Activated CD4-positive, alpha-beta T cell treated with anti-CD3 and anti-CD28 coated beads, Interleukin-2, Interleukin-6, amounts not matched to agents 100 ng/mL and 50 ng/mL, durations not matched to agents 16 hours and 8 hours (primary cell): ENCODE results near the gene DARS1.

Experiments
- DNase-seq: peaks from one replicate; pipeline ENCODE4 v3.0.0-alpha.2; 2020

The DARS1 gene

DNA sequence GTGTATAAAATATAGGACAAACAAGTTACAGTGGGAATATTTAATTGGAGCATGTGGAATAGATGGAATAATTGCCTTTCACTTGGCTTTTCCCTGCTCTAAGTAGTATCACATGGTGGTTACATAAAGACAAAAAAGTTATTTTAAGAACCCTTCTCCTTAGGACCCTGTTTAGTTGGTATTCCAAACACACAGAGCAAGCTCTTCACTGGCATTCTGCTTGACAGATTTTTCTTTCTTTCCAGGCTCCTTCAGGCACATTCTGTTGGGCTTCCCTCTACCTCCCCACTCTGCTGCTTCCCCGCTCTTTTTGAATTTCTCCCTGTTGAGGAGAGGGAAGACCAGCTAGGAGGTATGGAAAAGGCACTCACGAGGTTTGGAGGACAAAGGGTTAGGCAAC, 29.0 kb upstream of the DARS1 start:
- DNase-seq, result no peak

DNA sequence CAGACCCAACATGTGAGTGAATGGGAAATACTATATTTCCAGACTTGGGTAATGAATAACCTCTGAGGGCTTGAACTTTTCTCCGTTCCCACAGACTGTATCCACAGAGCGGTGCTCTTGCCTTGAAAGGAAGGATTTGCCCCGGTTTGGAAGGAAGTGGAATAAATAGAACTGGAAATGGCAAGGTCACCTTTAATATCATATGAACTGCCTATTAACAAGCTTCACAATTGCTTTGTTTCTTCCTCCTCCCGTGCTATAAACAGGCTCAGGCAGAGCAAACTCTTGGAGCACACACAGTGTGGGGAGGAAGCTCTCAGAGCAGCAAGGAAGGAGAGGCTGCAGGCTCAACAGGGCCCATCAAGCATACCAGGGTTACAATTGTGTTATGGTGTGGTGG, 28.5 kb upstream of the DARS1 start:
- no peak for DNase-seq

DNA sequence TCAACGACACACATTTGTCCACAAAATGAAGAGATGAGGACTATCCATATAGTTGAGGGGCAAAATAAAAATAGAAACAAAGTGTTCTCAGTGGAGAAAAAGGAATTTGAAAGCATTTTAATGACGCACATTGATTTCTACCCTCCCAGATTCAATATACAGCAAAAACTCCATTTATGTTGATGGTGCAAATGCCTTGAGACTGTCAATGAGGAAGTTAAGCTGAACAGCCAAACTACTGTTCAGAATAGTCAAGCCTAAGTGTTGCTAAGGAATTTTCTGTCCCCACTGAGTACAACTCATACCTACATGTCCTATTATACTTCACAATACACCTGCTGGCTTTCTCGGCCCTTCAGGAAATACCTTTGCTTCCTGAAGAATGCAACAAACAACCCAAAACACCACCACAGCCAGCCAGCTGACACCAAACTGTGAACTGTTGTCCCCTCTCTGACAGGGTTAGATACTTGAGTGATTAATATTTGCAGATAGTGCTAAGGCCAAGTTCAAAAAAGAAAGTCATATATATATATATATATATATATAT, 27.8 kb upstream of the DARS1 start:
- DNase-seq, result no peak

DNA sequence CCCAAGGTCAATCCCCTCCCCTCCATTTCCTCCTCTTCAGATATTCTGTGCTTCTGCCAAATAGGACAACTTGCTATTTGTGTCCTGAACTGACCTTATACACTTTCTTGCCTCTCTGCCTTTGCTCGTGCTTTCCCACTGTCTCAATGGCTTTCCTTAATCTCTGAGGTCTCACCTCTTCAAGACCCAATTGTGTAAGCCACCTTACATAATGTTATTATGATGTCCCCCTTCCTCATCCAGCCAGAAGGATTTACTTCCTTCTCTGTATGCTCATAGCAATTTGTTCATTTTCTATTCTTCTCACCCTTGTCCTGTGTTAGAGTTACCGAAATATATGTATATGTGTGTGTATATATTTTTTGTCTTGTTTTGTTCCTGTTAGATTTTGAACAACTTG, 26.9 kb upstream of the DARS1 start:
- DNase-seq, result no peak

DNA sequence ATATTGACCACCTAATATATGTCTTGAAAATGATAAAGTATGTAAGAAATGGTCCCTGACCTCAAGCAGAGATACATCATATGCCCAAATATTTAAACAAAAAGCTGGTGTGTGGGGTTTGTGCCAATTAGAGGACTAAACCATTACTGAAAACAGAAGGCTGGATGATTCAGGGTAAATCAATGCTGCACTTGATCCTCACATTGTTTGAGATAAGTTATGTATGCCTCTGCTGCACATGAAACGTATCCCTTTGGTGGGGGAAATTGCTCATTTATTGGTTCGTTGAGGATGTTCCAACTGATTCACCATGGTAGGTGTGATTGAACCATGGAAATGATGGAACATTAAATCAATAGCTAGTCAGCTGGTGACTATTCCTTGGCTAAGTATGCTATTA, 24.7 kb upstream of the DARS1 start:
- no peak for DNase-seq

DNA sequence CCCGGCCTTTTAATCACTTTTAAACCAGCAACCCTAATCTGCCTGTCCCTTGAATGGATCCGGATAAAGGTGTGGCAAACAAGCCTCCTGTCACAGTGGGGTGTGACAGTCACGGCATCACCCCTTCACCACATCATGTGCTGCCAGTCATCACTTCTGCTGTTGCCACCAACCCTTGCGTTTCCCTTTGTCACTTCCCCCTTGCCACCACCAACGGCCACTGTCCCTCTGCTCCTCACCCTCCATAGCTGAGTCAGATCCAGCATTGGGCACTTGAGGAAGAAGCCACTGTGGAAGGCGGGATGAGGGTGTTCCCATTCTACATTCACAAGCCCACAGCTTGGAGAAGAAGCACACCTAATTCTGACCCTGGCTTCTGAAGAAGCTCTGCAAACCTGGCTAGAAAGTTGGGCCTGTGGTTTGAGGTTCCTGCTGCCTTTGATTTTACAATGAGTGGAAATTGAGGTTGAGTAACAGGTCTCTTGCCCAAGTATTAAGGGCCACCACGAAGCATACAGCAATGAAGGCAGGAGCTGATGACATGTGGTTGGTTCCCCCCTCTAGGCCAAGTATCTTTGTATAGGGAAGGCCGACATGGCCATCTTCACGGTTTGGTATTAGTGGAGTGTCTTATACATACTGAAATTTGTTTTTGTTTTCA, 22.9 kb upstream of the DARS1 start:
- DNase-seq, result peak; percentile 90

DNA sequence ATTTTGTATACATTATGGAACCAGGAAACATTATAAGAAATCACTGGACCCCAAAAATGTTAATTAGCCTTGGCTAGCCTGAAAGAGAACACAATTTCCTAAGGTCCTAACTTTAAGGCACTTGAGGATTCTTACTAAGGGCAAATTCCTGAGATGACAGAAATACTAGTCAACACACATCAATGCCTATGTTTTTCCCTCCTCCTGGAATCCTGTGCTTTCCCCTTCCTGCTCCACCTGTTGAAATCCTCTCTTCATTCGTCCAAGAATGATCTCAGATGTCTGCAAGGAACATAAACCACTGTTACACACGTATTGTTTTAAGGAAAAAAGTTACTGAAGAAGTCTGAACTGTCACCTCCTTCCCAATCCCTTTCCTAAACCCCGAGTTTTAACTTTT, 21.2 kb upstream of the DARS1 start:
- no peak for DNase-seq

DNA sequence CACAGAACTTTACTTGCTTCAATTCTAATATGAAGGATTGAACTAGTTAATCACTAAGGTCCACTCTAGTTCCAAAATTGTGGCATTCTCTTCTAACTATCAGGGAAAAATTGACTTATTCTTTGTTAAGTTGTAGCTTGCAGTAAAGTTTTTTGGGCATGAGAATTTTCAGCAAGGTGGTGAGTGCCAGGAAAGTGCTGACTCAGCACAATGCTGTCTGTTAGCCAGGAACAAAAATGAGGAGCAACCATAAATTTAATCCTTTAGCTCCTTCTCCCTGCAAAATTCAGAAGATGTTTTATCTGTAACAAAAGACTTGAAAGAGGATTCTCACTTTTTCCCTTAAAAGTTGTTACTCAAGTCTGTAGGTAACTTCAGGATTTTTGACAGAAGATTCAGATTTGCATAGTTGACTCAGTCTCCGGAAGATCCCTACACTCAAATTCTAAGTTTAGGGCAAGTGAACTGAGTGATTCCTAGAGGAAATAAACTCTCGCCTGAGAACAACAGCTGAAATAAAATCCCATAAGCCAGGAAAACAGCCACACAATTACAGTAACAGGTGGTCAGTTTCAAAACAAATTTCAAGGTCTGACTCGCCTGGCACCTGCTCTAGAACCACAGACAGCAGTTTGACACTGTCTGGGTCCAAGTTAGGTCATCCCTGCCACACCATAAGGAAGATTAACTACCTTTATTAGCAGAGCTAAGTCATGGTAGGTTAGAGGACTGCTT, 20.2 kb upstream of the DARS1 start:
- DNase-seq, result peak; percentile 63

DNA sequence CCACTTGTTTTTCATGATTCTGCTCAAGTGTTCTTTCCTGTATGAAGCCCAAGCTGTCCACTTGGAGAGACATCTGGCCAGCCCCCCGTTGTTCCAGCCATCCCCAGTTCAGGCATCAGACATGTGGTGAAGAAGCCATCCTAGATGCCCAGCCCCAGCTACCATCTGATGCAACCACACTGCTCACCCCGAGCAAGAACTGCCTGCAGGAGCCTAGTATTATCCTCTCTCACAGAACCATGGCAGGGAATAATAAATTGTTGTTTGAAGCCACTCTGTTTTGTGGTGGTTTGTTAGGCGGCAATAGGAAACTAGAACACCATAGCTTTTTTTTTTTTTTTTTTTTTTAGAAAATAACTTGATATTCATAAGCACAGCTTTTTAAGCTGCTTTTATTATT, 19.5 kb upstream of the DARS1 start:
- DNase-seq, result no peak

DNA sequence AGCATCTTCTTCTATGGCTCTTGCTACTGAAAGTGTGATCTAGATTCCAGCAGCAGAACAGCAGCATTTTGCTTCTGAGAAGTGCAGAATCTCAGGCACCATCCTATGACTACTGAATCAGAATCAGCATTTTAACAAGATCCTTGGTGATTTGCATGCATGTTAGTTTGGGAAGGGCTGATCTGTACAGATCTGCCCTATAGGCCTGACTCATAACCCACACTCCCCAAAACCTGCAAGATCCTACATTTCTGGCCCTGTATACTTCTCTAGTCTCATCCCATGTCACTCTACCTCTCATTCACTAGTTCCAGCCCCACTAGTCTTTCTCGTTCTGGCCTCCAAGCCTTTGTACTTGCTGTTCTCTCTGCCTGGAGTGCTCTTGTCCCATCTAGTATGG, 15.7 kb upstream of the DARS1 start:
- DNase-seq, result no peak

DNA sequence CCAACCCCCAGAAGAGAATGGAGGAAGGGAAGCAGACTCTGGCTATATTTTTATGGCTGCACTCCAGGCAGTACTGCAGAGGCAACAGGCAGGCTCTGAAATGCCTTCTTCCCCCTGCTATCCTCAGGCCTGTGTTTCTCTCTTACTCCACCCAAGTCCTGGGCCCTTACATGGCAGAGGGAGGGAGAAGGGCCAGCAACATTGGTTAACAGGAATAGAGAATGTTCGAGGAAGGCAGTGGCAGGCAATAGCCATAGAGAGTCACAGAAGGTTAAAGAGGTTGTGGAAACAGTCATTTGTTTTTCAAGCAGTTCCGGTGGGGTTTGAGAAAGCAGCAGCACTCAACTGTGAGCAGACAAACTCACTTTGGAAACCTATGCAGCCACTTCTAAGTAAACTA, 15.1 kb upstream of the DARS1 start:
- DNase-seq, result no peak

DNA sequence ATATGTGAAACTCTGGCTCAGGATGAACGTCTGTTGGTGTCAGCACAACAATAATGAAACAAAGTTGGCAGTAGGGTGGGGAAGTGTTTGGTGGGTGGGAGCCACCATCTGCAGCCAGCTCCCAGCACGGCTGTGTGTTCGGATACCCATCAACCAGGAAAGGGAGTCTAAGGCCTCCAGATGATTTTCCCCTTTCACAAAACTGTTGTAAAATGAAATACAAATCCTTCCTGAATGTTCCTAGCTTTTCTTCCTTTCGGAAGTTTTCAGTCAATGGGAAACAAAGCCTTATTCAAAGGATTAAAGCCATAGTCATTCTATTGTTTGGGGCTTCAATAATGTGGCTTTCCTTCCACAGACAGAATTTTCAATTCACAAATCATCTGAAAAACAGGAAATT, 14.5 kb upstream of the DARS1 start:
- no peak for DNase-seq

DNA sequence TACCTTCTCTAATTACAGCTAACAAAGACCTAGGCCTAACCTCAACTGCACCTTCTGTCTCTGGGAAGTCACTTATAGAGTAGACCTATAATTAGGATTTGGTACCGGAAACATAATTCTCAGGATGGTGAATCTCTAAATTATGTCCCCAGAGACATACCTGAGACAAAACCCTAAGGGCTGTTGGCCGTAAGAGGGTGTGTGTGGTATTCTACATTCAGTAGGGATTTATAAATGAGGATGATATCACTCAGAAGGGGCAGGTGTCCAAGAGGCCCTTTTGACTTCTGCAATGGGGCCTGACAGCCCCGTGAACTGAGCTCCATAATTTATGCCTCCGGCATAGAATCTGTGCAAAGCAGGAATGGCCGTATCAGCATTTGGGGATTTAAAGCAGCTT, 13.5 kb upstream of the DARS1 start:
- no peak for DNase-seq

DNA sequence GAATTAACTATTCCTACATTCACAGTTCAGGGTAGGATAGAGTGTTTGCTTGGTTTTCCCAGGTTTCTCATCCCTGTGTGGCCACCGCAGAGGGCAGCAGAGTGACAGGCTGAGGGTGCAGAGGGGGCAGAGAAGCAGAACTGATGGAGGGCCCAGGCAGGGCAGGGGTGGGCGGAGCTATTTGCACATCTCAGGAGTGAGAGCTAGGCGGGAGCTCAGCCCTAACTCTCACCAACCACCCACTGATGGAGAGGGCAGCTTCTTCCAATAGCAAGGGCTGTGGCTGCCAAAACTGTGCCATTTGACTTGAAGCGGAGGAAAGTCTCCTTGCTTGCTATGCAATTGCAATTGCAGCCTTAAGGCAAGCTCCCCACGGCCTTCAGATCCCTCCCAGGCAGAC, 12.0 kb upstream of the DARS1 start:
- DNase-seq, result no peak

DNA sequence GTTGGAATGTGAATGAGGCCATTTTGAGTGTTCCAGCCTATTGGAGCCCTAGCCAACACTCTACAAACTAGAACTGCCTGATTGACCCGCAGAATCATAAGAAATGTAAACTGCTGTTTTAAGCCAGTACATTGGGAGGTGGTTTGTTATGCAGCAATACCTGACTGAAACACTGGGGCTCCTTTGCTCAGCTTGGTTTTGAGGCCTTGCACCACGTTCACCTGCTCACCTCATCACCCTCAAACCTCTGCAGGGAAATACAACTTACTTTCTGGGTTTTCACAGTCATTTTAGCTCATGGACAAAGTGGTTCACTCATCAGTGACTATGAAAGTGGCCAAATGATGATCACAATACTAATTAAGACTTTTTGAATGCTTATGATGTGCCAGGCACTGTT, 10.9 kb upstream of the DARS1 start:
- DNase-seq, result no peak

DNA sequence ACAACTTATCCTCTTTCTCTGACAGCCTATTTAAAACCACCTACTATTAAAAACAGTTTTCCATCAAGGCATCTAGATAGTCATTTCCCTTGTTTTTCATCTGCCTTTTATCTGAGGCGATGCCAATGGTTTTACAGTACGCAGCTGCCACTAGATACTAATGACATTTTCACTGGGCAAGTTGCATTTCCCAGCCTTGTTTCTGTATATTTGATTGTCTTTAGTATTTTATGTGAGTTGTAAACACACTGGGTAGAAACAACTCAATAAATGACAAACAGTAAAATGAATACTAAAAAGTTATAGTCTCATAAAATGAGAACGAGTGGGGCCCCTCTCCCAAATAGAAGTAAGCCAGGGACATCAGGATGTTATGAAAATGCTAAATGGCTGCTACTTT, 8.9 kb upstream of the DARS1 start:
- DNase-seq, result no peak

DNA sequence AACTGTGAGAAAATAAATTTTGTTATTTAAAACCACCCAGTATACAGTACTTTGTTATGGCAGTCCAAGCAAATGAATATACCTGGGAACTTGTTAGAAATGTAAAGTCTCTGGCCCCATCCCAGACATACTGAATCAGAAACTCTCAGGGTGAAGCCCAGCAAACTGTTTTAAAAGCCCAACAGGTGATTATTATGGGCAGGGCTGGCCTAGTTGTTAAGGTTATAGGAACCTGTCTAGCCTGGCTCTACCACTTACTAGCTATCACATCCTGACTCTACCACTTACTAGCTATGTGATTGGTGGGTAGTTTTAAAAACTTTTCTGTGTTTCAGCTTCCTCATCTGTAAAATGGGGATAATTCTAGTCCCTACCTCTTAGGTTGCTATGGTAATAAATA, 8.0 kb upstream of the DARS1 start:
- no peak for DNase-seq

DNA sequence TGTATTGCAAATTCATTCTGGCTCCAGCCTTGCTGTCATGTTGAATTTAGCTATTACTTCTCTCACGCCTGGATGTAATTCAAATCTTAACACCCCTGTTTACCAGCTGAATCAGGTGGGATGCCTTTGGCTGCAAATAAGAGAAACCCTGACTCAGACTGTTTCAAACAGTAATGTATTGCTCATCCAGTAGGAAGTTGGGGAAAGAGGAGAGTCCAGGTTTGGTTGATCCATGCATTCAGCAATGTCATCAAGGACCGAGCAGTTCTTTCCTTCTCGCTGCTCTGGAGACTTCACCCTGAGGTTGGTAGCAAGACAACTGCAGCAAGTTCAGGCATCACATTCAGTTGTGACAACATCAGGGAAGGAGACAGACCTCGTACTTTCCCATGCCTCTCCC, 6.4 kb upstream of the DARS1 start:
- no peak for DNase-seq

DNA sequence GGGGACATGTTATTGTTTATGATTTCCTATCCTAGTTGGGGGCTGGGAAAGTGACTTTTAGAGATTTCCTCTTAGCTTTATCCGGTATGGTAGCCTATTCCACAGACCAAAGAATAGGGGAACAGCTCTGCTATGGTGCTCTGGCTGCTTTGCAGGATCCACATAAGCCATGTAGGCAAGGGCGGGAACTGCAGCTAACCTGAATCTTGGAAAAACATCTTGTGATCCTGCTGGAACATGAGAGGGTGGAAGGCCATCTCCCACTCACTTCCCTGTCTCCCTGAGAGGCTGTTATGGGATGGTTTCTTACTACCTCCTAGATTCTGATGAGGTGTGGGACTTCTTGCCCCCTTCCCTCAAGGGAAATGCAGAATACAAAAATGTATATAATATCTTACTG, 2.0 kb upstream of the DARS1 start:
- DNase-seq, result no peak

DNA sequence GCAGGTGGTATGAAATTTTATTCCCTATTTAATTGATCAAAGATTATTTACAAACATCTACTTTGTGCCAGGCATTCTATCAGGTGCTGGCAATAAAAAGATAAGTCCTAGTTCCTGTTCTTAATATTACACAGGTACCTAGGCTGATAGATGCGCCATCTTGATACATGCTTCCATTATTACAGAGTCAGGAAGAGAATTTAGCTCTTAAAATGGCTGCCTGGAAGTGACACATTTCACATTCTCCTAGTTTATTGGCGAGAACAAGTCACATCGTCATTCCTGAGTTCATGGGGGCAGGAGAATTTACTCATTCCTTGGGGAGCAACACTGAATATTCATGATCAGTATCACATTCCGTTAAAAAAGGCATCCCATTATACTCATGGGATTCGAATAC, 1.1 kb upstream of the DARS1 start:
- DNase-seq, result no peak

DNA sequence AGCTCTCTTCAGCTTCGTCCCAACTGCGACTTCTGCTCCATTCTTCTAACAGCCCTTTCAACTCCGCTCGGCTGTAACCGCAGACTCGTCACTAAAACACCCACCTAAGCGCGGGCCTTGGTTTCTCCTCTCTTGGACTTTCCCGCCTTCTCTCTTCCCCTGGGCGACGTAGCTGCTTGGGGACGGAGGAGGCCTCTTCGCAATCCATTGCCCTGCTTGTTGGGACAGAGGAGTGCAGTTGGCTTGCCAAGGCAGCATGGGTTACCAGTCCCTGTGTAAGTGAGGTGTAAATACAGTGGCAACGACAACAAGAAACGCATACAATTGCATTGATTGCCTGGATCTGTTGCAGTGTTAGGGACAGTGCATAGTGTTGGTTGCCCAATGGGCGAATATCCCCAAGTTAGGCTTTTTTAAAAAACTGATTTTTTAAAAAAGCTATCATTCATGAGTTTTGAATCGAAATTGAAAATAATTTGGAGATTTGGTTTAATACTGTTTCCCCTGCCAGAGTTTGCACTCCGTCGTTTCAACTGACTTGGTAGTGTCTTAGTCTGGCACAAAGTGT, 484 bp upstream of the DARS1 start:
- DNase-seq, result peak; percentile 82

DNA sequence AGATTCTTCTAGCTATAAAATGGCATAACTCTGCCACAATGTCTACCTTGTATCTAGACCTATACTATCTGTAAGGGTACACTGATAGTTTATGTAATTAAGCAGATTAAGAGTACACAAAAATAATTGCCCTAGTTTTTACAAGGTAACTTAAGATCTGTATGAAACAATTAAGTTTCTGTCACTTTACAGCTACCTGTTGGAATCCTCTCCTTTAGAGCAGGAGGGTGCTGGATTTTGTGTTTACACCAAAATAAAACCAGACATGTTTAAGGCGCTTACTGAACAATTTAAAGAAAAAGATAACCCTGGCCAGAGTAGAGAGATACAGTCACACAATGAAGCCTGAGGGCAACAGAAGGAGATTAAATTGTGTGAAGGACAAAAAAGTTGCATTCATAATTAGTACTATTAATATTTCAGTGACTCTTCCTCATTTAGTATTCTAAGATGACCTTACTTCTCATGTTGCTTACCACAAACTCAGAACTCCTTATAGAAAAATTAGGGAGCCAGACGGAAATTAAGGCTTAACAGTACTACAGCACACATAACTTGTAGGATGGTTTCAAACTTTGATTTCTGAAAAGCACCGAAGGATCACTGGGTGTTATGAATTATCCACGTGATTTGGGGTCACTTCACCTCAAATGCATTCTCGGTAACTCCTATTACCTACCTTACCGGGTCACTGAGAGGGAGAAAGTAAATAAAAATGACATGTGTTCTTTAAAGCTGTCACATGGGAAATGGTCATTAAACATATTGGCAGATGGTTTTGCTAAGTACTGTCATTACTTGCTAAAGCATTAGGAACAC, 1.0 kb downstream of the DARS1 start:
- DNase-seq, result no peak

DNA sequence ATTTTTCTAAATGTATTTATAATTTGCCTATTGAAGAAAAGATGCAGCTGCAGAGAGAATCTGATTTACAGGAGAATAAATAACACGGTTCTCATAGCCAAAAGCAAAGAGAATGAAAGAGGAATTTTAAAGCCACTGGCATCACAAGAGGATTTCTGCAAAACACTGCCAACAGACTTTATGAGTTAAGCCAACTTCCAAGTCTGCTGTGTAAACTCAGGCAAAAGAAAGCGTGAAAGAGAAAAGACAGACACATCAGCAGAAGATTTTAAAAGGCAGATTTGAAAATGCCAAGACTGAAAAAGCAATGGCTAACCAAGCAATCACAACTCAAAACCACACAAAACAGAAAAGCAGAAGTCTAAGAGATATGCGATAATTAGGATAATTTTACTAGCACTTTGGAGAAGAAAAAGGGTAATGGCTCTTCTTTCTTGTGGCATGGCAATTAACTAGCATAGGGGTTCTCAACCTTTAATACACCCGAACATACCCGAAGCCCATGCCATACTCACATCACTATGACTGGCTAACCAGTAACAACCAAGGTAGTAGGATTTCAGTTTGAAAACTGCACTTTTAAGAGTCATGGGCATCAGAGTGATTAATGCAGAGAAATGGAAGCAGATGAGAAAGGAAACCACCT, 4.9 kb downstream of the DARS1 start:
- DNase-seq, result no peak
